Lung (tissue), 12 donors: Measurements from ENCODE around the gene MAP3K6. TPM values are rescaled to one million over a fixed set of nuclear protein-coding genes. Genes with fewer than 3 reads are reported as not detected.

Source experiments
- ATAC-seq: fragments of 200-7000 bp; cut with Tn5 transposase; one replicate; pipeline ENCODE4 v1.9.1; 2020; ENCODE audit warnings: moderate number of reproducible peaks; ENCODE audit not compliant: insufficient read depth, low FRiP score
- DNase-seq, 3 donors: peaks; one replicate each; pipeline ENCODE4 v3.0.0-alpha.2; 2013 to 2017
- H3K27ac ChIP-seq, 2 donors: one replicate each; pipeline ENCODE4 v1.5.1; 2013; ENCODE audit warnings: mild to moderate bottlenecking in 2 of 2, moderate library complexity in 2 of 2, control low read depth in 1 of 2, inconsistent platforms in 1 of 2, low read depth in 1 of 2, low read length in 1 of 2
- H3K27me3 ChIP-seq, 3 donors: one replicate each; pipeline ENCODE4 v1.5.1; 2013; ENCODE audit warnings: low read length in 2 of 3; ENCODE audit not compliant: control insufficient read depth in 3 of 3, insufficient read depth in 3 of 3
- H3K36me3 ChIP-seq, 4 donors: one replicate each; pipeline ENCODE4 v1.5.1; 2013; ENCODE audit warnings: low read length in 4 of 4, mild to moderate bottlenecking in 1 of 4, moderate library complexity in 1 of 4; ENCODE audit not compliant: control insufficient read depth in 4 of 4, insufficient read depth in 4 of 4
- H3K4me1 ChIP-seq, 5 donors: one replicate each; pipeline ENCODE4 v1.5.1; 2013; ENCODE audit warnings: low read length in 5 of 5, mild to moderate bottlenecking in 2 of 5, moderate library complexity in 1 of 5; ENCODE audit not compliant: control insufficient read depth in 5 of 5, insufficient read depth in 5 of 5
- H3K4me3 ChIP-seq: one replicate; pipeline ENCODE4 v1.5.1; 2013; ENCODE audit warnings: mild to moderate bottlenecking, control low read depth, moderate library complexity
- H3K9ac ChIP-seq, 2 donors: one replicate each; pipeline ENCODE4 v1.5.1; 2013; ENCODE audit warnings: low read length in 2 of 2, control low read depth in 1 of 2; ENCODE audit not compliant: insufficient read depth in 1 of 2
- H3K9me3 ChIP-seq, 4 donors: one replicate each; pipeline ENCODE4 v1.5.1; 2013; ENCODE audit warnings: low read length in 3 of 4, mild to moderate bottlenecking in 1 of 4, moderate library complexity in 1 of 4; ENCODE audit not compliant: control insufficient read depth in 4 of 4, insufficient read depth in 3 of 4
- WGBS, 2 donors: extraction: QIAGEN DNeasy Blood & Tissue Kit; methylation state at CpG; one replicate each; pipeline ENCODE4 v1.1.7; 2013; 5-methylcytosine and 5-hydroxymethylcytosine counted together
- polyA plus RNA-seq, 2 donors: library from polyadenylated mRNA; stranded (reverse); fragments of 200-250 nt; gene quantifications; one replicate each; pipeline ENCODE4 v1.2.1, GENCODE V29; 2013
- total RNA-seq, 2 donors: library from RNA; depleted of rRNA in 1 of 2; stranded (reverse); fragments of >200 nt in 1 of 2; gene quantifications; one replicate each; pipeline ENCODE4 v1.2.1, GENCODE V29; 2014 to 2021
- TF ChIP-seq, protein P1 (sequence below): IDR thresholded peaks from 2 replicates; pipeline ENCODE4 v1.5.1; 2012; ENCODE audit warnings: mild to moderate bottlenecking; ENCODE audit errors: control extremely low read depth, extremely low read depth
- donor health status: control.
- donor health status: control.
- donor health status: Bipolar disorder and iron deficiency.
- donor health status: healthy.
- donor health status: DM: yes; HTN: yes; CAD: no.

MAP3K6 gene
- total and polyA plus RNA-seq, 4 donors = 17.0 to 96.6 (median 62.8) TPM

DNA sequence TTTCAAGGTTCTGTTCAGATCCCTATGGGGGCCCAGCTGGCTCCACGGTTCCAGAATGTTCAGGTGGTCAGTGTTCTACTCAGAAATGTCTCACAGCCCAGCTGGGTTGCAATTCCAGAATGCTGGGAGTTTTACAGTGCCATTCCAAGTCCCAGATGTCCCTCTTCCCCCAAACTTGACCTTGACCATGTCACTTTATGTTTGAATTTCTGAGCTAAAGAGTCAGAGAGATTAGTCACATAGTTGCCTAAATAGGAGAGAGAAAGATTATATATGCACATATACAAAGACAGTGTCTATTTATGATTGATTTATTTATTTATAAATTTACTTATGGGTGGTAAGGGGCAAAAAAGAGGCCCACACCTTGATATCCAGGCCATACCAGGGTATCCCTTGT lies 28.2 kb upstream of the MAP3K6 start:
- DNase-seq (no peak), ATAC-seq (no peak)
- H3K4me3 ChIP-seq = no peak overlapping the region
- H3K9me3 ChIP-seq = peaks cover 0 to 2% (median 0%) of the 10 kb centered on the region in 4 donors
- no peaks in the 10 kb centered on the region for H3K27me3 ChIP-seq
- no peaks in the 10 kb centered on the region for H3K36me3 ChIP-seq
- TF ChIP-seq, protein P1, sequence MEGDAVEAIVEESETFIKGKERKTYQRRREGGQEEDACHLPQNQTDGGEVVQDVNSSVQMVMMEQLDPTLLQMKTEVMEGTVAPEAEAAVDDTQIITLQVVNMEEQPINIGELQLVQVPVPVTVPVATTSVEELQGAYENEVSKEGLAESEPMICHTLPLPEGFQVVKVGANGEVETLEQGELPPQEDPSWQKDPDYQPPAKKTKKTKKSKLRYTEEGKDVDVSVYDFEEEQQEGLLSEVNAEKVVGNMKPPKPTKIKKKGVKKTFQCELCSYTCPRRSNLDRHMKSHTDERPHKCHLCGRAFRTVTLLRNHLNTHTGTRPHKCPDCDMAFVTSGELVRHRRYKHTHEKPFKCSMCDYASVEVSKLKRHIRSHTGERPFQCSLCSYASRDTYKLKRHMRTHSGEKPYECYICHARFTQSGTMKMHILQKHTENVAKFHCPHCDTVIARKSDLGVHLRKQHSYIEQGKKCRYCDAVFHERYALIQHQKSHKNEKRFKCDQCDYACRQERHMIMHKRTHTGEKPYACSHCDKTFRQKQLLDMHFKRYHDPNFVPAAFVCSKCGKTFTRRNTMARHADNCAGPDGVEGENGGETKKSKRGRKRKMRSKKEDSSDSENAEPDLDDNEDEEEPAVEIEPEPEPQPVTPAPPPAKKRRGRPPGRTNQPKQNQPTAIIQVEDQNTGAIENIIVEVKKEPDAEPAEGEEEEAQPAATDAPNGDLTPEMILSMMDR = no peak
- no peak overlapping the region for H3K9ac ChIP-seq
- 88 to 92% methylated on average over 1 of the region's 1 CpG for WGBS, 2 donors
- H3K27ac ChIP-seq = no peak overlapping the region
- peaks cover 0 to 31% (median 25%) of the 10 kb centered on the region in 5 donors for H3K4me1 ChIP-seq

- Histone ChIP-seq H3K4me3 (no peak overlapping the region), H3K36me3 (no peaks in the 10 kb centered on the region), H3K9me3 (peaks cover 0 to 2% (median 0%) of the 10 kb centered on the region in 4 donors), H3K27ac (no peak overlapping the region), H3K9ac (no peak overlapping the region), H3K27me3 (no peaks in the 10 kb centered on the region), H3K4me1 (peaks cover 0 to 25% (median 19%) of the 10 kb centered on the region in 5 donors)
- TF ChIP-seq, protein P1 = no peak
- DNase-seq (no peak), ATAC-seq (no peak)
- WGBS, 2 donors = 94 to 95% methylated on average over 9 of the region's 9 CpGs
Observed at GRCh38 chr1:27394282-27394658, 27.5 kb upstream of the MAP3K6 start.

DNA sequence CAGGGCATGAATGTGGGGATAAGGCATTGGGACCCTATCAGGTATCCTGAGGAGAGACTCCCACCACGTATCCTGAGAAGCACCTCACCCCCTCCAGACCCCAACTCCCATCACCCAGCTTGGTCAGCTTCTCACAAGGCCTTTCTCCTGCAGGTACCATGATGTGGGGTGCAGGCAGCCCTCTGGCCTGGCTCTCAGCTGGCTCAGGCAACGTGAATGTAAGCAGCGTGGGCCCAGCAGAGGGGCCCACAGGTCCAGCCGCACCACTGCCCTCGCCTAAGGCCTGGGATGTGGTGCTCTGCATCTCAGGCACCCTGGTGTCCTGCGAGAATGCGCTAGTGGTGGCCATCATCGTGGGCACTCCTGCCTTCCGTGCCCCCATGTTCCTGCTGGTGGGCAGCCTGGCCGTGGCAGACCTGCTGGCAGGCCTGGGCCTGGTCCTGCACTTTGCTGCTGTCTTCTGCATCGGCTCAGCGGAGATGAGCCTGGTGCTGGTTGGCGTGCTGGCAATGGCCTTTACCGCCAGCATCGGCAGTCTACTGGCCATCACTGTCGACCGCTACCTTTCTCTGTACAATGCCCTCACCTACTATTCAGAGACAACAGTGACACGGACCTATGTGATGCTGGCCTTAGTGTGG lies 27.0 kb upstream of the MAP3K6 start:
- H3K4me3 ChIP-seq = no peak overlapping the region
- DNase-seq (no peak), ATAC-seq (no peak)
- TF ChIP-seq, protein P1 = no peak
- 96 to 97% methylated on average over 18 of the region's 18 CpGs for WGBS, 2 donors
- peaks cover 0 to 22% (median 14%) of the 10 kb centered on the region in 5 donors for H3K4me1 ChIP-seq
- H3K36me3 ChIP-seq = no peaks in the 10 kb centered on the region
- no peaks in the 10 kb centered on the region for H3K27me3 ChIP-seq
- H3K27ac ChIP-seq = no peak overlapping the region
- peaks cover 0 to 2% (median 0%) of the 10 kb centered on the region in 4 donors for H3K9me3 ChIP-seq
- H3K9ac ChIP-seq = no peak overlapping the region
